Pulmonary artery endothelial cell (primary cell): Measurements from ENCODE around the gene ASB18. TPM values are rescaled to one million over a fixed set of nuclear protein-coding genes. Genes with fewer than 3 reads are reported as not detected.
A peak's percentile ranks its signal among the peaks of the same experiment; 100 is the strongest.
"Not testable (repeated sequence)": the region's sequence is repeated elsewhere in the genome, so short reads cannot be mapped to it uniquely, and the experiment has no call there.

Source experiments
- DNase-seq: peaks from one replicate; pipeline ENCODE4 v3.0.0-alpha.2; 2011; ENCODE audit warnings: low read depth, low spot score
- total RNA-seq: library from RNA; depleted of rRNA; stranded (reverse); fragments of >200 nt; gene quantifications from 2 replicates; pipeline ENCODE4 v1.2.3, GENCODE V29; 2014

The ASB18 gene
- total RNA-seq, 1 donor from 2014 or later = not detected

- no peak for DNase-seq
Measured at GRCh38 chr2:236286873-236287545, 22.8 kb upstream of the ASB18 start.

GRCh38 chr2:236284208-236284607 is 20.0 kb upstream of the ASB18 start:
- no peak for DNase-seq

GRCh38 chr2:236282406-236282805 is 18.2 kb upstream of the ASB18 start:
- no peak for DNase-seq

GRCh38 chr2:236281423-236281822 is 17.2 kb upstream of the ASB18 start:
- DNase-seq = no peak

GRCh38 chr2:236273126-236273525 is 8.9 kb upstream of the ASB18 start:
- DNase-seq = no peak

- no peak for DNase-seq
Measured at GRCh38 chr2:236271851-236272250, 7.6 kb upstream of the ASB18 start.

- not testable (repeated sequence) for DNase-seq
Measured at GRCh38 chr2:236269876-236270275, 5.7 kb upstream of the ASB18 start.

- DNase-seq = no peak
Measured at GRCh38 chr2:236265675-236266074, 1.5 kb upstream of the ASB18 start.

- DNase-seq = no peak
Measured at GRCh38 chr2:236262238-236262637, 2.0 kb downstream of the ASB18 start.

- DNase-seq = no peak
Measured at GRCh38 chr2:236261452-236261851, 2.8 kb downstream of the ASB18 start.

- DNase-seq = no peak
Measured at GRCh38 chr2:236259371-236259770, 4.8 kb downstream of the ASB18 start.

- no peak for DNase-seq
Measured at GRCh38 chr2:236257575-236257974, 6.6 kb downstream of the ASB18 start.

GRCh38 chr2:236257136-236257535 is 7.1 kb downstream of the ASB18 start:
- no peak for DNase-seq

GRCh38 chr2:236256366-236256985 is 7.7 kb downstream of the ASB18 start:
- DNase-seq = no peak

GRCh38 chr2:236254674-236255073 is 9.5 kb downstream of the ASB18 start:
- DNase-seq = no peak

- no peak for DNase-seq
Measured at GRCh38 chr2:236254001-236254400, 10.2 kb downstream of the ASB18 start.

- no peak for DNase-seq
Measured at GRCh38 chr2:236252602-236253001, 11.6 kb downstream of the ASB18 start.

- DNase-seq = peak; percentile 24
Measured at GRCh38 chr2:236250909-236251579, 13.2 kb downstream of the ASB18 start.

- DNase-seq = no peak
Measured at GRCh38 chr2:236250286-236250685, 13.9 kb downstream of the ASB18 start.

GRCh38 chr2:236249066-236249465 is 15.1 kb downstream of the ASB18 start:
- DNase-seq = no peak

- no peak for DNase-seq
Measured at GRCh38 chr2:236246711-236247246, 17.4 kb downstream of the ASB18 start.

GRCh38 chr2:236244256-236244655 is 19.9 kb downstream of the ASB18 start:
- DNase-seq = no peak
